Occipital lobe (tissue), 3 donors: Measurements from ENCODE around the gene ATP1A1. TPM values are rescaled to one million over a fixed set of nuclear protein-coding genes. Genes with fewer than 3 reads are reported as not detected.

Experiments
- DNase-seq: peaks from one replicate; lab custom pipeline; 2025; lab: John Stamatoyannopoulos, UW
- small RNA-seq: library from RNA; depleted of rRNA; stranded (forward); fragments of <200 nt; gene quantifications from one replicate; pipeline ENCODE3, GENCODE V24; 2014
- total RNA-seq: library from RNA; depleted of rRNA; stranded (reverse); fragments of >200 nt; gene quantifications from one replicate; pipeline ENCODE4 v1.2.3, GENCODE V29; 2014

ATP1A1 gene
- total RNA-seq, 1 donor from 2014 or later, result 91.9 TPM

- no peak for DNase-seq
These were observed 63.0 kb downstream of the ATP1A1 start for GRCh38 chr1:116435806-116436610.

DNA sequence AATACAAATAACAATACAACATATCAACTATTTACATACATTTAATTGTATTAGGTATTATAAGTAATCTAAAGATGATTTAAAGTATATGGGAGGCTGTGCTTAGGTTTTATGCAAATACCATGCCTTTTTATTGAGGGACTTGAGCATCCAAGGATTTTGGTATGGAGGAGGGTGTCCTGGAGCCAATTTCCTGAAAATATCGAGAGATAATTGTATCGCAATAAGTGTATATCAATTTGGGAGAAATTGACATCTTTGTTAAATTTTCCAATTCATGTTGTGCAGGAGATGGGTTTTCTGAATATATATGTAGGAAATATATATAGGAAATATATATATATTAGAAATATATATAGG lies 63.5 kb downstream of the ATP1A1 start:
- no peak for DNase-seq

- no peak for DNase-seq
These were observed 66.7 kb downstream of the ATP1A1 start for GRCh38 chr1:116439701-116440100.

DNA sequence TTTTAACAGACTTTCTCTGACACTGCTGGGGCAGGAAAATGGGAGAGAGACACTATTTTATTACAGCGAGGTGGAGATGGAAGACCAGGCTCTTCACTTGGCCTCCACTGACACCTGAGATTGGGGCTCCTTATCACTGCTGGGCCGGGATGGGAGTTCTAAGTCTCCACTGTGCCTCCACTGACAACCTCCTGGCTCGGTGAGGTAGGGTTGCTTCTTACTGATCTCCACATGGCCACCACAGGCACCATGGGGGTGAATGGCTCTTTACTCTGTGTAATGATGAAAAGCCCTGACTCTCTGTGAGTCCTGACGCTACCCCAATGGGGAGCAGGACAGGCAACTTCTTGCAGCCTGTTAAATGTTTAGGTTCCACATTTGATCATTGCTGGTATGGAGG lies 67.7 kb downstream of the ATP1A1 start:
- no peak for DNase-seq

GRCh38 chr1:116445534-116445933 lies 72.5 kb downstream of the ATP1A1 start:
- no peak for DNase-seq

- DNase-seq, result no peak
These were observed 73.6 kb downstream of the ATP1A1 start for GRCh38 chr1:116446686-116447085.

DNA sequence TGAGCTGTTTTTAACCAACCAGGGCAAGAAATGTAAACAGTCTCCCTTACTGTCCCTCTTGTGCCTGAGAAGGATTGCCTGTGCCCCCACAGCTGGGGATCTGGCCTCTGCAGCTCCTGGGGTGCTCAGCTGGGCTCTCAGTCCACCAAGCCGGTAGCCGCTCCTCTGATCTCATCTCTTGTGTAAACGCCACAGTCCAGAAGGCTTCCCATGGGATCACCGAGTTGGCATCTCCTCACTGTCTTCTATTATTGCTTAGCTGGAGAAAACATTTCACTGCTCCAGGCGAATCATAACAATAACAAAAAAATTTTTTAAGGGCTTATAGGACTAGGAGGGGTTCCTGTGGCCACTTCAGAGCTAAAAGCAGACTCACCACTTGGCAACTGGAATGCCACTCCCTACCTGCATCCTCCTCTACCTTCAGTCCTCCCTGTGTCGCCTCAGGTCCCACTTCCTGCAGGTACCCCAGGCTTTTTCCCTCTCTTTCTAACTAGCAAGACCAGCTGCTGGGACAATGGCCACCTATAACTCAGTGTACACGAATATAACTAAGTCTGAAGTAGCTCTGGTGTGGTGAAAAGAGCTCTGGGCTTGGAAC lies 75.8 kb downstream of the ATP1A1 start:
- DNase-seq, result no peak

- no peak for DNase-seq
These were observed 76.5 kb downstream of the ATP1A1 start for GRCh38 chr1:116449578-116449977.

GRCh38 chr1:116451702-116452101 lies 78.7 kb downstream of the ATP1A1 start:
- DNase-seq, result no peak

DNA sequence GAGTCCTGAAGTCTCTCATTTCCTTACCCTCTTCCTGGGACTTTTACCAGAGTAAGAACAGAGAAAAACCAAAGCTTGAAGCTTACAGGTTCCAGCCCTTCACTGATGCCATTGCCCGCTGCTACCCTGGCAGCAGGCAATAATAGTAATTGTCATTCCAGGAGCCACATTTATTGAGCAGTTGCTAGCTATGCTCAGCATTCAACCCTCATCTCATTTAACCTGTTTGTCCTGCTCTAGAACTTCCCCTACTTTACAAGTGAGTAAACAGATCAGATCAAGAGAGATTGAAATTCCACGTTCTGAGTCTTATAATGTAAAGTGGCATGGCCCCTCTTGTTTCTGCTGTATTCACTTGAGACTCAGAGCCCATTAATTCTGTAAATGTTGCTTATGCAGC lies 80.4 kb downstream of the ATP1A1 start:
- DNase-seq, result no peak

GRCh38 chr1:116453906-116454305 lies 80.9 kb downstream of the ATP1A1 start:
- no peak for DNase-seq

Small RNAs within 50 kb of the gene (small RNA-seq; reads per million reads assigned to genes)
- not detected for gene RF00019
- gene RNU6-817P, result not detected

Other genes with a start within 250 kb of the ATP1A1 start
- 7.3 TPM for gene CD58, start 197.8 kb downstream of the ATP1A1 start, total RNA-seq